ENCODE results near the gene CD55. TPM values are rescaled to one million over a fixed set of nuclear protein-coding genes. Genes with fewer than 3 reads are reported as not detected.

Gene CD55
- total RNA-seq, 1 experiment from 2014 or later, result 17.2 TPM

- ATAC-seq, result no peak
- Mint-ChIP-seq H3K4me1 (peaks cover 23% of the 10 kb centered on the region), H3K36me3 (peaks cover 4% of the 10 kb centered on the region; the same call in 1 of the 2 replicates), H3K27me3 (ENCODE audit: low read depth) (no peaks in the 10 kb centered on the region), H3K4me3 (no peak overlapping the region), H3K9me3 (no peaks in the 10 kb centered on the region), H3K27ac (no peak overlapping the region)
- TF ChIP-seq ZNF425 (CRISPR knock-in tag; conservative IDR thresholded peaks at IDR 0.05) (no peak), ERG (CRISPR knock-in tag; IDR thresholded peaks at IDR 0.05) (no peak), SMAD3 (CRISPR knock-in tag; IDR thresholded peaks at IDR 0.05; ENCODE audit: borderline replicate concordance) (no peak), SMAD4 (CRISPR knock-in tag; IDR thresholded peaks at IDR 0.05) (no peak), ZNF219 (CRISPR knock-in tag; IDR thresholded peaks at IDR 0.05; ENCODE audit: borderline replicate concordance) (no peak), JUN (CRISPR knock-in tag; IDR thresholded peaks at IDR 0.05) (no peak), FOXJ3 (CRISPR knock-in tag; IDR thresholded peaks at IDR 0.05; ENCODE audit: borderline replicate concordance) (no peak), E2F4 (CRISPR knock-in tag; IDR thresholded peaks at IDR 0.05; ENCODE audit: borderline replicate concordance, low read depth) (no peak)
- TF ChIP-seq, protein P1, sequence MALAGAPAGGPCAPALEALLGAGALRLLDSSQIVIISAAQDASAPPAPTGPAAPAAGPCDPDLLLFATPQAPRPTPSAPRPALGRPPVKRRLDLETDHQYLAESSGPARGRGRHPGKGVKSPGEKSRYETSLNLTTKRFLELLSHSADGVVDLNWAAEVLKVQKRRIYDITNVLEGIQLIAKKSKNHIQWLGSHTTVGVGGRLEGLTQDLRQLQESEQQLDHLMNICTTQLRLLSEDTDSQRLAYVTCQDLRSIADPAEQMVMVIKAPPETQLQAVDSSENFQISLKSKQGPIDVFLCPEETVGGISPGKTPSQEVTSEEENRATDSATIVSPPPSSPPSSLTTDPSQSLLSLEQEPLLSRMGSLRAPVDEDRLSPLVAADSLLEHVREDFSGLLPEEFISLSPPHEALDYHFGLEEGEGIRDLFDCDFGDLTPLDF (CRISPR knock-in tag; IDR thresholded peaks at IDR 0.05), result no peak
- TF ChIP-seq, protein P2, sequence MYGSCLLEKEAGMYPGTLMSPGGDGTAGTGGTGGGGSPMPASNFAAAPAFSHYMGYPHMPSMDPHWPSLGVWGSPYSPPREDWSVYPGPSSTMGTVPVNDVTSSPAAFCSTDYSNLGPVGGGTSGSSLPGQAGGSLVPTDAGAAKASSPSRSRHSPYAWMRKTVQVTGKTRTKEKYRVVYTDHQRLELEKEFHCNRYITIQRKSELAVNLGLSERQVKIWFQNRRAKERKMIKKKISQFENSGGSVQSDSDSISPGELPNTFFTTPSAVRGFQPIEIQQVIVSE (CRISPR knock-in tag; IDR thresholded peaks at IDR 0.05; ENCODE audit: borderline replicate concordance), result no peak
- TF ChIP-seq, protein P3, sequence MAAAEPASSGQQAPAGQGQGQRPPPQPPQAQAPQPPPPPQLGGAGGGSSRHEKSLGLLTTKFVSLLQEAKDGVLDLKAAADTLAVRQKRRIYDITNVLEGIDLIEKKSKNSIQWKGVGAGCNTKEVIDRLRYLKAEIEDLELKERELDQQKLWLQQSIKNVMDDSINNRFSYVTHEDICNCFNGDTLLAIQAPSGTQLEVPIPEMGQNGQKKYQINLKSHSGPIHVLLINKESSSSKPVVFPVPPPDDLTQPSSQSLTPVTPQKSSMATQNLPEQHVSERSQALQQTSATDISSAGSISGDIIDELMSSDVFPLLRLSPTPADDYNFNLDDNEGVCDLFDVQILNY (CRISPR knock-in tag; IDR thresholded peaks at IDR 0.05), result no peak
- ChIA-PET CTCF (interaction anchor here (1.9 kb wide), 1 partner anchor 46 kb away, joined by 4 read pairs; no protein-coding TSS in a partner anchor), POLR2A (no interaction called here)
- no peak for DNase-seq (ENCODE audit: low spot score)
These were observed 33.6 kb downstream of the CD55 start for GRCh38 chr1:207355060-207355459.

GRCh38 chr1:207355513-207356295 is 34.2 kb downstream of the CD55 start:
- CTCF ChIA-PET, result interaction anchor here (1.9 kb wide), 1 partner anchor 46 kb away, joined by 4 read pairs; no protein-coding TSS in a partner anchor
- TF ChIP-seq CBFB (CRISPR knock-in tag; IDR thresholded peaks at IDR 0.05; ENCODE audit: low read depth) (no peak), CREB1 (CRISPR knock-in tag; IDR thresholded peaks at IDR 0.05) (no peak), ZNF396 (CRISPR knock-in tag; IDR thresholded peaks at IDR 0.05; ENCODE audit: borderline replicate concordance) (no peak), ESRRA (CRISPR knock-in tag; IDR thresholded peaks at IDR 0.05; ENCODE audit: borderline replicate concordance) (no peak), ZNF121 (CRISPR knock-in tag; IDR thresholded peaks at IDR 0.05) (no peak)
- TF ChIP-seq, protein P4, sequence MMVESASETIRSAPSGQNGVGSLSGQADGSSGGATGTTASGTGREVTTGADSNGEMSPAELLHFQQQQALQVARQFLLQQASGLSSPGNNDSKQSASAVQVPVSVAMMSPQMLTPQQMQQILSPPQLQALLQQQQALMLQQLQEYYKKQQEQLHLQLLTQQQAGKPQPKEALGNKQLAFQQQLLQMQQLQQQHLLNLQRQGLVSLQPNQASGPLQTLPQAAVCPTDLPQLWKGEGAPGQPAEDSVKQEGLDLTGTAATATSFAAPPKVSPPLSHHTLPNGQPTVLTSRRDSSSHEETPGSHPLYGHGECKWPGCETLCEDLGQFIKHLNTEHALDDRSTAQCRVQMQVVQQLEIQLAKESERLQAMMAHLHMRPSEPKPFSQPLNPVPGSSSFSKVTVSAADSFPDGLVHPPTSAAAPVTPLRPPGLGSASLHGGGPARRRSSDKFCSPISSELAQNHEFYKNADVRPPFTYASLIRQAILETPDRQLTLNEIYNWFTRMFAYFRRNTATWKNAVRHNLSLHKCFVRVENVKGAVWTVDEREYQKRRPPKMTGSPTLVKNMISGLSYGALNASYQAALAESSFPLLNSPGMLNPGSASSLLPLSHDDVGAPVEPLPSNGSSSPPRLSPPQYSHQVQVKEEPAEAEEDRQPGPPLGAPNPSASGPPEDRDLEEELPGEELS (CRISPR knock-in tag; IDR thresholded peaks at IDR 0.05), result no peak
- TF ChIP-seq, protein P5, sequence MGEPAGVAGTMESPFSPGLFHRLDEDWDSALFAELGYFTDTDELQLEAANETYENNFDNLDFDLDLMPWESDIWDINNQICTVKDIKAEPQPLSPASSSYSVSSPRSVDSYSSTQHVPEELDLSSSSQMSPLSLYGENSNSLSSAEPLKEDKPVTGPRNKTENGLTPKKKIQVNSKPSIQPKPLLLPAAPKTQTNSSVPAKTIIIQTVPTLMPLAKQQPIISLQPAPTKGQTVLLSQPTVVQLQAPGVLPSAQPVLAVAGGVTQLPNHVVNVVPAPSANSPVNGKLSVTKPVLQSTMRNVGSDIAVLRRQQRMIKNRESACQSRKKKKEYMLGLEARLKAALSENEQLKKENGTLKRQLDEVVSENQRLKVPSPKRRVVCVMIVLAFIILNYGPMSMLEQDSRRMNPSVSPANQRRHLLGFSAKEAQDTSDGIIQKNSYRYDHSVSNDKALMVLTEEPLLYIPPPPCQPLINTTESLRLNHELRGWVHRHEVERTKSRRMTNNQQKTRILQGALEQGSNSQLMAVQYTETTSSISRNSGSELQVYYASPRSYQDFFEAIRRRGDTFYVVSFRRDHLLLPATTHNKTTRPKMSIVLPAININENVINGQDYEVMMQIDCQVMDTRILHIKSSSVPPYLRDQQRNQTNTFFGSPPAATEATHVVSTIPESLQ (CRISPR knock-in tag; IDR thresholded peaks at IDR 0.05), result no peak
- no peak for DNase-seq (ENCODE audit: low spot score)
- ATAC-seq, result no peak
- no peaks in the 10 kb centered on the region for H3K27me3 Mint-ChIP-seq (ENCODE audit: low read depth)
- no peaks in the 10 kb centered on the region for H3K36me3 Mint-ChIP-seq
- no peaks in the 10 kb centered on the region for H3K9me3 Mint-ChIP-seq
- POLR2A ChIA-PET, result no interaction called here
- H3K4me1 Mint-ChIP-seq, result peaks cover 23% of the 10 kb centered on the region
- H3K4me3 Mint-ChIP-seq, result no peak overlapping the region
- H3K27ac Mint-ChIP-seq, result no peak overlapping the region

Measured in WTC11 (cell line).